ENCODE data around the gene PPIP5K2. TPM values are rescaled to one million over a fixed set of nuclear protein-coding genes. Genes with fewer than 3 reads are reported as not detected.

Gene PPIP5K2
- total and polyA plus RNA-seq, 4 donors = 9.7 to 38.6 (median 27.4) TPM

DNA sequence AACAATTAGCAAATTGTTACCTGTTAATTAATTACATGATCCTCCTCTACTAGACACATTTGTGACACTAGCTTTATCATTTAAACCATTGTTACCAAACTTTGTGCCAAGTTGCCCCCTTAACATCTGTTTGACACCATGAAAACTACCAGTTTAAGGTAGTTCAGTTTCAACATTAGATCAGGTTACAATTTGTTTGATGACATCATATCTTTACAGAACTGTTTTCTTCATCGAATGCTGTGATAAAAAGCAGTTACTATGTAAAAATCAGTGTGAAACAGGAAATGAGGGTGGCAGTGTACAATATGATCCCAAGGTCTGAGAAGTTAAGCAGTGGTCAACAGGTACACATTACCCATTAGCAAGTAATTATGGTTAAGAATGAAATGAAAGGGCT lies 17.9 kb upstream of the PPIP5K2 start:
- no peak for TF ChIP-seq RXRA (IDR thresholded peaks at IDR 0.05)
- TF ChIP-seq, protein P1, sequence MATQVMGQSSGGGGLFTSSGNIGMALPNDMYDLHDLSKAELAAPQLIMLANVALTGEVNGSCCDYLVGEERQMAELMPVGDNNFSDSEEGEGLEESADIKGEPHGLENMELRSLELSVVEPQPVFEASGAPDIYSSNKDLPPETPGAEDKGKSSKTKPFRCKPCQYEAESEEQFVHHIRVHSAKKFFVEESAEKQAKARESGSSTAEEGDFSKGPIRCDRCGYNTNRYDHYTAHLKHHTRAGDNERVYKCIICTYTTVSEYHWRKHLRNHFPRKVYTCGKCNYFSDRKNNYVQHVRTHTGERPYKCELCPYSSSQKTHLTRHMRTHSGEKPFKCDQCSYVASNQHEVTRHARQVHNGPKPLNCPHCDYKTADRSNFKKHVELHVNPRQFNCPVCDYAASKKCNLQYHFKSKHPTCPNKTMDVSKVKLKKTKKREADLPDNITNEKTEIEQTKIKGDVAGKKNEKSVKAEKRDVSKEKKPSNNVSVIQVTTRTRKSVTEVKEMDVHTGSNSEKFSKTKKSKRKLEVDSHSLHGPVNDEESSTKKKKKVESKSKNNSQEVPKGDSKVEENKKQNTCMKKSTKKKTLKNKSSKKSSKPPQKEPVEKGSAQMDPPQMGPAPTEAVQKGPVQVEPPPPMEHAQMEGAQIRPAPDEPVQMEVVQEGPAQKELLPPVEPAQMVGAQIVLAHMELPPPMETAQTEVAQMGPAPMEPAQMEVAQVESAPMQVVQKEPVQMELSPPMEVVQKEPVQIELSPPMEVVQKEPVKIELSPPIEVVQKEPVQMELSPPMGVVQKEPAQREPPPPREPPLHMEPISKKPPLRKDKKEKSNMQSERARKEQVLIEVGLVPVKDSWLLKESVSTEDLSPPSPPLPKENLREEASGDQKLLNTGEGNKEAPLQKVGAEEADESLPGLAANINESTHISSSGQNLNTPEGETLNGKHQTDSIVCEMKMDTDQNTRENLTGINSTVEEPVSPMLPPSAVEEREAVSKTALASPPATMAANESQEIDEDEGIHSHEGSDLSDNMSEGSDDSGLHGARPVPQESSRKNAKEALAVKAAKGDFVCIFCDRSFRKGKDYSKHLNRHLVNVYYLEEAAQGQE (IDR thresholded peaks at IDR 0.05) = no peak
- no peak for TF ChIP-seq RAD21 (IDR thresholded peaks at IDR 0.05)
- TF ChIP-seq, protein P2, sequence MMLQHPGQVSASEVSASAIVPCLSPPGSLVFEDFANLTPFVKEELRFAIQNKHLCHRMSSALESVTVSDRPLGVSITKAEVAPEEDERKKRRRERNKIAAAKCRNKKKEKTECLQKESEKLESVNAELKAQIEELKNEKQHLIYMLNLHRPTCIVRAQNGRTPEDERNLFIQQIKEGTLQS (IDR thresholded peaks at IDR 0.05) = no peak
- no peak for TF ChIP-seq JUND (IDR thresholded peaks at IDR 0.05)
- no peak for TF ChIP-seq TAF1 (conservative IDR thresholded peaks at IDR 0.05)
- TF ChIP-seq, protein P3, sequence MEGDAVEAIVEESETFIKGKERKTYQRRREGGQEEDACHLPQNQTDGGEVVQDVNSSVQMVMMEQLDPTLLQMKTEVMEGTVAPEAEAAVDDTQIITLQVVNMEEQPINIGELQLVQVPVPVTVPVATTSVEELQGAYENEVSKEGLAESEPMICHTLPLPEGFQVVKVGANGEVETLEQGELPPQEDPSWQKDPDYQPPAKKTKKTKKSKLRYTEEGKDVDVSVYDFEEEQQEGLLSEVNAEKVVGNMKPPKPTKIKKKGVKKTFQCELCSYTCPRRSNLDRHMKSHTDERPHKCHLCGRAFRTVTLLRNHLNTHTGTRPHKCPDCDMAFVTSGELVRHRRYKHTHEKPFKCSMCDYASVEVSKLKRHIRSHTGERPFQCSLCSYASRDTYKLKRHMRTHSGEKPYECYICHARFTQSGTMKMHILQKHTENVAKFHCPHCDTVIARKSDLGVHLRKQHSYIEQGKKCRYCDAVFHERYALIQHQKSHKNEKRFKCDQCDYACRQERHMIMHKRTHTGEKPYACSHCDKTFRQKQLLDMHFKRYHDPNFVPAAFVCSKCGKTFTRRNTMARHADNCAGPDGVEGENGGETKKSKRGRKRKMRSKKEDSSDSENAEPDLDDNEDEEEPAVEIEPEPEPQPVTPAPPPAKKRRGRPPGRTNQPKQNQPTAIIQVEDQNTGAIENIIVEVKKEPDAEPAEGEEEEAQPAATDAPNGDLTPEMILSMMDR (IDR thresholded peaks at IDR 0.05; ENCODE audit: low read depth, low read length, missing input control) = no peak
- TF ChIP-seq NR2F2 (IDR thresholded peaks at IDR 0.05) = no peak
- TF ChIP-seq GABPA (IDR thresholded peaks at IDR 0.05 in 1 of 2, conservative IDR thresholded peaks at IDR 0.05 in 1 of 2) = no peak
- peaks cover 2 to 21% (median 7%) of the 10 kb centered on the region in 4 donors for H3K36me3 ChIP-seq (ENCODE audit: control insufficient read depth in 4 of 4, insufficient read depth in 3 of 4, low read depth in 1 of 4, low read length in 3 of 4)

DNA sequence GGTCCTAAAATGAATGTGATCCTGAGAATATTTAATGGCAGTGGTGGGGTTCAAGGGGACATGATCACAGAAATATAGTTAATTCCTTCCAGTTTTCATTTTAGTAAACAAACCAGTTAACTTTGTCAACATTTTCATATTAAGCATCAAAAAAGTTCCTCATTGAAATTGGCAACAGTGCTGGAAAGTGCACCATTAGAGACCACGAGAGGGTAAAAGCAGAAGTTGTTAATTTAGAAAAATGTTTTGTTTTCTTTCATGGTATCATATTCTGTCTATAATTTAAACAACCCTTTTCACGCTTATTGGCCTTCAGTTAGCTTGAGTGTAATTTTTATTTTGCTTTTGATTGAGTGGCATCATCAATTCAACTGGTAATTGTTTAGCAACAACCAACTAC lies 12.0 kb upstream of the PPIP5K2 start:
- no peaks in the 10 kb centered on the region for H3K27me3 ChIP-seq (ENCODE audit: control insufficient read depth in 4 of 4, insufficient read depth in 4 of 4, low read length in 3 of 4)
- H3K4me1 ChIP-seq (ENCODE audit: control insufficient read depth in 4 of 4, insufficient read depth in 4 of 4, low read length in 3 of 4) = no peaks in the 10 kb centered on the region
- no peak for TF ChIP-seq RAD21 (IDR thresholded peaks at IDR 0.05)
- TF ChIP-seq HNF4G (IDR thresholded peaks at IDR 0.05) = no peak
- TF ChIP-seq, protein P3 (IDR thresholded peaks at IDR 0.05; ENCODE audit: low read depth, low read length, missing input control) = no peak
- TF ChIP-seq, protein P1 (IDR thresholded peaks at IDR 0.05) = no peak
- no peak for TF ChIP-seq NR2F2 (IDR thresholded peaks at IDR 0.05)
- H3K4me3 ChIP-seq (ENCODE audit: low read depth in 1 of 3, low read length in 3 of 3) = no peak overlapping the region
- no peak overlapping the region for H3K9ac ChIP-seq (ENCODE audit: low read depth in 1 of 2, low read length in 2 of 2)
- DNase-seq (ENCODE audit: low spot score) = no peak
- no peaks in the 10 kb centered on the region for H3K9me3 ChIP-seq (ENCODE audit: control insufficient read depth in 4 of 4, low read length in 3 of 4)
- 69% methylated on average over 2 of the region's 2 CpGs for WGBS
- H3K27ac ChIP-seq (ENCODE audit: low read depth in 1 of 2, low read length in 2 of 2) = no peak overlapping the region
- peaks cover 0 to 9% (median 2%) of the 10 kb centered on the region in 4 donors for H3K36me3 ChIP-seq (ENCODE audit: control insufficient read depth in 4 of 4, insufficient read depth in 3 of 4, low read depth in 1 of 4, low read length in 3 of 4)

More for the DNA sequence above, 17.9 kb upstream of the PPIP5K2 start:
- Histone ChIP-seq H3K4me1 (ENCODE audit: control insufficient read depth in 4 of 4, insufficient read depth in 4 of 4, low read length in 3 of 4) (no peaks in the 10 kb centered on the region), H3K27ac (ENCODE audit: low read depth in 1 of 2, low read length in 2 of 2) (no peak overlapping the region), H3K9ac (ENCODE audit: low read depth in 1 of 2, low read length in 2 of 2) (no peak overlapping the region), H3K4me3 (ENCODE audit: low read depth in 1 of 3, low read length in 3 of 3) (no peak overlapping the region), H3K27me3 (ENCODE audit: control insufficient read depth in 4 of 4, insufficient read depth in 4 of 4, low read length in 3 of 4) (no peaks in the 10 kb centered on the region), H3K9me3 (ENCODE audit: control insufficient read depth in 4 of 4, low read length in 3 of 4) (no peaks in the 10 kb centered on the region)
- 72% methylated on average over 1 of the region's 1 CpG for WGBS
- DNase-seq (ENCODE audit: low spot score) = no peak

Measured in liver (tissue), 9 donors.